H1 (cell line): ENCODE data around the gene DLK2.

Experiments
- BRCA1 ChIP-seq: IDR thresholded peaks from 2 replicates; pipeline ENCODE4 v1.6.1; 2012; ENCODE audit warnings: low read depth, low read length, improper control_type of control experiment
- HDAC6 ChIP-seq: IDR thresholded peaks from one replicate; pipeline ENCODE4 v1.7.1; 2012; ENCODE audit warnings: low read depth, mild to moderate bottlenecking, inconsistent platforms, low read length, moderate library complexity
- POLR2AphosphoS5 ChIP-seq: IDR thresholded peaks from 2 replicates; pipeline ENCODE4 v1.6.1; 2011; ENCODE audit warnings: low read depth, low read length
- TF ChIP-seq, protein P1 (sequence below): IDR thresholded peaks from 2 replicates; pipeline ENCODE4 v1.6.1; 2012; ENCODE audit warnings: inconsistent platforms

DNA sequence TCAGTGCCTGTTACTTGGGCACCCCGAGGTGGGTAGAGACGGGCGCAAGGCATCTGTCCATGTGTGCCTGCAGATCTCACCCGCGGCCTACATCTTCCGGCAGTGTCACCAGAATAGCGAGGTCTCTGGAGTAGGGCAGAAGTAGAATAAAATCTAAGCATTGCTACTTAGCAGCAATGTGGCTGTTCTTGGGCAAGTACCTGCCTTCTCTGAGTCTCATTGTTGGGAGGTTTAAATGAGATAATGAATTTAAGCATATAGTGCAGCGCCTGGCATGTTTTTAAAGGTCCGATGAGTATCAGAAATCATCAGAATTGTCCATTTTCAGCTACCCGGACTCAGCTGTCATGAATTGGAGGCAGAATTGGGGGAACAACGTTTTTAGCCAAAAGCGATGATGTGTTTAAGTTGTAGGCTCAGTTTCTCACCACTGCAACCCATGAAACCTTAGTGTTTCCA lies 27.2 kb downstream of the DLK2 start:
- TF ChIP-seq, protein P1, sequence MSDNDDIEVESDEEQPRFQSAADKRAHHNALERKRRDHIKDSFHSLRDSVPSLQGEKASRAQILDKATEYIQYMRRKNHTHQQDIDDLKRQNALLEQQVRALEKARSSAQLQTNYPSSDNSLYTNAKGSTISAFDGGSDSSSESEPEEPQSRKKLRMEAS, result no peak
- TF ChIP-seq BRCA1 (no peak), POLR2AphosphoS5 (no peak), HDAC6 (no peak)
